Left renal cortex interstitium (tissue), 4 donors: ENCODE measurements around the gene NAV2. TPM values are rescaled to one million over a fixed set of nuclear protein-coding genes. Genes with fewer than 3 reads are reported as not detected.

Source experiments
- DNase-seq, 4 donors: peaks; one replicate each; pipeline ENCODE4 v3.0.0-alpha.2; 2013; ENCODE audit warnings: low read depth in 4 of 4, low spot score in 2 of 4, missing footprints in 1 of 4
- polyA plus RNA-seq, 4 donors: library from polyadenylated mRNA; unstranded; fragments of 120-200 nt; gene quantifications; one replicate each; pipeline ENCODE4 v1.2.1, GENCODE V29; 2013; ENCODE audit not compliant: insufficient read length in 4 of 4

NAV2 gene
- polyA plus RNA-seq, 4 donors, result 29.7 to 61.7 (median 39.1) TPM

DNA sequence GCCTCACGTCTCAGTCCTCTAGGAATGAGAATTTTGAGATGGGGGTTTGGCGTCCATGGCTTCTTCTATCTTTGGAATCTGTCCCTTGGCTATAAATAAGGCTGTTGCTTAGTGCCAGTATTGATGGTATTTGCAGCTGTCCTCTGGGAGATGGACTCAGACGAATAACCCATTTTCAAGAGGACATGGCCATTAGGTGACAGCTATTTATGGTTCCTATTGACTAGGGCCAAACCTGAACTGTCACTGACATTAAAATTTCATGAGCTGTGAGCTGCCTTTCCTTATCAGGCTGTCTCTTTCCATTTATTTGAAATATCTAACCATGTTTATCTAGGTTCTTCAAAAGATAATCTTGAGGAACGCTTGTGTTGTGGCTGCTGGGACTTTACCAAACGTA, 92.7 kb downstream of the NAV2 start:
- no peak for DNase-seq

- DNase-seq, result no peak
Observed at GRCh38 chr11:19805827-19806226, 93.2 kb downstream of the NAV2 start.

DNA sequence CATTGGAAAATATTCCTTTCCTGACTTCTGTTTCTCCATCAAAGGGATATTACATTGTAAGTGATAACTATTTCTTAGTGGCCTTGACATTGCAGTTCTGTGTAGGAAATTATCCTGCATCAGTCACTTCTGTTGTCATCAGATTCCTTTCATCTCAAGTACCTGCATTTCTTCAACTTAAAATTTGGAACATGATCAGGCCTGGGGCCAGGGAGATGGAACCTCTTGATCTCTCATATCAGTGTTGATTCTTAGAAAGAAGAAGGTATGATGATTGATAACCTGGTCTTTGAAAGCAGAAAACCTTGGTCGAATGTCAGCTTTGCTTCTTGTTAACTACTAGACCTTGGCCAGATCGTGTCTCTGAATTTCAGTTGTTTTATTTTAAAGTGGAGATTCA, 93.6 kb downstream of the NAV2 start:
- DNase-seq, result no peak

- DNase-seq, result no peak
Observed at GRCh38 chr11:19808076-19808911, 95.7 kb downstream of the NAV2 start.

DNA sequence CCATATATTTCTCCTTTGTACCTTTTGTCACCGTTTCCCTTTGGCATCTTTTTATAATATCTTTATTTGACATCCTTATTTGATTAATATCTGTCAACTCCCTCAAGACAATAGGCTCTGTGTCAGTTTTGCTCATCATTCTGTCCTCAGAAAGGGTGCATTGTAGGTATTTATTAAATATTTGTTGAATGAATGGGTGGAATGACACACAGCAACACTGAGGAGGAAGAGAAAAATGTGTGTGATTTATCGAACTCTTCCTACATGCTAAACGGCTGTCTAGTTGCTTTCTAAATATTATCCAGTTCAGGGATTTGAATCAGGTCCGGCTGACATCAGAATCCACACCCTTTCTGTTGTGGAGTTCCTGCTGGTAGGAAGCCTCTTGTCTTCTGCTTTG, 98.2 kb downstream of the NAV2 start:
- DNase-seq, result no peak

- no peak for DNase-seq
Observed at GRCh38 chr11:19811380-19811779, 98.7 kb downstream of the NAV2 start.

DNA sequence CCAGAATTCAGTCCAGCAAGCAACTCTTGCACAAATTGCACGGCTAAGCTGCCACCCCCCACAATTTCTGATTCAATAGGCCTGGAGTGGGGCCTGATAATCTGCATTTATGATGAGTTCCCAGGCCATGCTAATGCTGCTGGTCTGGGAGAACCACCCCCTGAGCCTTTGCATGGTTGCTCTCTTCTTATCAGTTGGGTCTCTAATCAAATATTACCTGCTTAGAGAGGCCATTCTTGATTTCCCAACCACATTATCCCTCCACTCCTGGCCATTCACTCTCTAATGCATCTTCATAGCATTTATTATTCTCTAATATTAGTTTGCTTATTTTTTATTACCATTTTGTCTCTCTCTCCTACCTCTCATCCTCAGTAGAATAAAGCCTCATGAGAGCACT, 99.5 kb downstream of the NAV2 start:
- no peak for DNase-seq

GRCh38 chr11:19812710-19813109, 100.1 kb downstream of the NAV2 start:
- no peak for DNase-seq

- DNase-seq, result no peak
Observed at GRCh38 chr11:19813158-19813879, 100.7 kb downstream of the NAV2 start.

- no peak for DNase-seq
Observed at GRCh38 chr11:19814421-19814820, 101.8 kb downstream of the NAV2 start.

GRCh38 chr11:19816040-19816439, 103.4 kb downstream of the NAV2 start:
- no peak for DNase-seq

DNA sequence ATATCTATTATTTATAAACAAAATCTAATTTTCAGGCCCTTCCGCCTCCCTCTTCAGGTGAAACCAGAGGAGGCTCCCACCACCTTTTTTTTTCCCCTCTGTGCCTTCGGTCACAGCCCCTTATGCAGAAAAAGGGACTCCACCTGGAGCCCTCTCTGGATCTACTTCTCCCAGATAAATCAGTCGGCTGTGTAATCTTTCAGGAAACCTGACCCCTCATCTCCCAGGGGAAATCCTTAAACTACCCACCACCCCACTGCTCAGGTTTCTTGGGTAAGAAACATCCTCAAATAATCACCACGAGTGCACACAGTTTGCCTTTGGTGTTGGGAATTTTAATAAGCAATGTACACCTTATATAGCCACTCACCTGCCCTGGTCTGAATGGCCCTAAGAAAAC, 104.2 kb downstream of the NAV2 start:
- DNase-seq, result no peak

DNA sequence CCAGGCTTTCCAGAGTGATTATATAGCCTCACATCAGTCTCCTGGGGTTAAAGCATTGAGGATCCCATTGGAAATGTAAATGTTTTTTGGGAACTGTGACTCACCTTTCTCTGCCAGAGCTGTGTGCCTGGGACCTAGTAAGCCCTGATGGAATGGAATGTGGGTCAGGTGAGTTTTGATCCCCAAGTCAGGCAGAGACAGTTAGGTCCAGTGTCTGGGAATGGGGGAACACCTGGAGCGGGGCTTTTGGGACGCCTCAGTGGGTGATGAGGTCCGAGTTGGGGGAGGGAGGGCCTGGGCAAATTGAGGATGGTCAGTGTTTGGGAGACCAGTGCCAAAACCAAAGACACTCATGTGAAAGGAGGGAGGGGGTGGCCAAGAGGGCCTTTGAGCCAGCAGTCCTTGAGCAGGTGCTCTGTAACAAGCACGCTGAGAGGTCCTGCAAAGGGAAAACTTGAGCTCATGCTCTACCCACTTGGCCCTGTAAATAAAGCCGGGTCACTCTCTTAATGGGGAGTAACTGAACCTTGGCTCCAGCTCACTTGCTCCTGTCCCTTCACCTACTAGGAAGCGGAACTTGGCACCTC, 104.7 kb downstream of the NAV2 start:
- DNase-seq, result no peak

GRCh38 chr11:19817870-19818269, 105.2 kb downstream of the NAV2 start:
- DNase-seq, result no peak

DNA sequence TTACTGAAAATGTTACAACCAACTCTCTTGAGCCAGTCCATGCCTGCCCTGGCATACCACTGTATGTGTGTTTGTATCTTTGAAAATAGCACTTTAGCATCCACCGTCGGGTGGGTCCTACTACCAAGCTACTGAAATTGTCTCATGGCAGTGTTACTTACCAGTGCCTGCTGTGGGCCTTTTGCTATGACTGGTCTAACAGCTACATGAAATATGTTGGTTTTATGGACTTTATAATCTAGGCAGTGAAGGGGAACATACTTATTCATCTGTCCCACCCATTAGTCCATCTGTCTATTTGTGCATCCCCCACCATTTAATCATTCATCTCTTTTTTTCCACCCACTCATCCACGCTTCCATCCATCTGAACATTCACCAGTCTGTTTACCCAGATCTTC, 106.0 kb downstream of the NAV2 start:
- no peak for DNase-seq

DNA sequence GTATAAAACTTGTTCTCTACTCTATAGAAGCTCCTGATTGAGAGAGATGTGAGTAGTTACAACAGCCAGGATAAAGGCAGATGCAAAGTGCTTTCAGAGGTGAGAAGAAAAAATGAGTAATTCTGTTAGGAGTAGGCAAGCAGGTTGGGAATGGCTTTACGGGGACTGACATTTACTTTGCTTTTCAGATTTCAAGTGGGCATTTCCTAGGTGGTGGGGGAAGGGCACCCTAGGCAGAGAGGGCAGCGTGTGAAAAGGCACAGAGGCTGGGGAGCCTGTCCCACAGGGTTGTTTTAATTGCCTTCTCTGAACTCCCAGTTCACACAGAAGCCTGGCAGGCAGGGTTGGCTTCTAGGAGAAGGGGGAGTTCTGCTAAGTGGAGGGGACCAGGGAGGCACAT, 106.5 kb downstream of the NAV2 start:
- no peak for DNase-seq

GRCh38 chr11:19820100-19820499, 107.5 kb downstream of the NAV2 start:
- no peak for DNase-seq

- no peak for DNase-seq
Observed at GRCh38 chr11:19821412-19821875, 108.8 kb downstream of the NAV2 start.

DNA sequence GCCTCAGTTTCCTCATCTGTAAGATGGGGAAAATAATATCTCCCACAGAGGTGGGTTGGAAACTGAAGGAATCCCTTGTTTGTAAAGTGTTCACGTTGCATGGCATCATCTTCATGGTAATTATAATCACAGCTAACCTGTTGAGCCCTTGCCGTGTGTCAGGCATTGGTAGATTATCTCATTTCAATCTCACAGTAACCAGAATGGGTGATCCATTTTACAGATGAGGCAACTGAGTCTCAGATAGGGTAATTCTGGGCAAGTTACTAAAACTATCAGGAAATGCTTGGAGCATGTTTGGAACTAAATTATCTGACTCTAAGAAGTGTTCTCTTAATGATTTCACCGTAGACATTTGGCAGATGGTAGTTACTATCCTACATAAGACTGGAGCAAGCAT, 109.4 kb downstream of the NAV2 start:
- DNase-seq, result no peak

DNA sequence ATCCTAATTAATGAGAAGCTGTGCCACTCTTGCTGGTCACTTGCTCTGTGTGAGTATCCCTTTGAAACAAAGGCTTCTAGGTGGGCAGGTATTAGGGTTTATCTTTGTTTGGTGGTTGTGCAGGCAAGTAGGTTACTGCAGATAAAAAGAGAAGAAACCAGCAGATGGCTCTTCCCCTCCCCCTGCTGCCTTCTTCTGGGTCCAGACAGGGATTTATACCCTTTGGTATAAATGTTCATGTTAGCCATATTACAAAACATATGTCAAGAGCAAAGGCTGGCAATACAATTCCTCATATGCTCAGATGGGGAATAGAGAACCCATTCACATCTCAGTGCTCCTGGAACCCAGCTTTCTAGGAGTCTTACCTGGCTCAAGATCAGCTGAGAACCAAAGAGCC, 109.9 kb downstream of the NAV2 start:
- no peak for DNase-seq

DNA sequence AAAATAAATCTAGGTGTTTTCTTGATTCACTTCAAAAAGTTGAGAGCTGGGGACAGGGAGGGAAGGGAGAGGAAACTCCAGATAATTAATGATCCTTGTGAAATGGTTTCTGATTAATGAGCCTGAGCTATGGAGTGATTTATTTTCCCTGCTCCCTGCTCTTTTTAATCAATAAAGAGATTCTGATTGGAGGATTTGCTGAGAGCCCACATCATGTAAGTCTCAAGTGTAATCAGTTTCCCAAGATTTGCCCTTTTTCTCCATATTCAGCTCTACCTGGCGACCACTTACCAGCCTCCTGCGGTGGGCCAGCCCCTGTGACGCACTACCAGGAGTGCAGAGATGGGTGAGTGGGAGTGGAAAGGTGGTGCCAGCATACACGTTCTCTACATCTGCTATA, 114.0 kb downstream of the NAV2 start:
- DNase-seq, result no peak
